Neural cell (in vitro differentiated cells): ENCODE data around the gene GPI.

Experiments used
- EP300 ChIP-seq: fragments of 450-650 bp; conservative IDR thresholded peaks from 2 replicates; pipeline ENCODE4 v1.6.1; 2014; ENCODE audit warnings: antibody characterized with exemption, mild to moderate bottlenecking, moderate library complexity; ENCODE audit not compliant: poor library complexity, severe bottlenecking
- TF ChIP-seq, protein P1 (sequence below): fragments of 450-650 bp; IDR thresholded peaks from 2 replicates; pipeline ENCODE4 v1.5.1; 2014; ENCODE audit warnings: antibody characterized with exemption, mild to moderate bottlenecking, moderate library complexity; ENCODE audit not compliant: poor library complexity, severe bottlenecking

DNA sequence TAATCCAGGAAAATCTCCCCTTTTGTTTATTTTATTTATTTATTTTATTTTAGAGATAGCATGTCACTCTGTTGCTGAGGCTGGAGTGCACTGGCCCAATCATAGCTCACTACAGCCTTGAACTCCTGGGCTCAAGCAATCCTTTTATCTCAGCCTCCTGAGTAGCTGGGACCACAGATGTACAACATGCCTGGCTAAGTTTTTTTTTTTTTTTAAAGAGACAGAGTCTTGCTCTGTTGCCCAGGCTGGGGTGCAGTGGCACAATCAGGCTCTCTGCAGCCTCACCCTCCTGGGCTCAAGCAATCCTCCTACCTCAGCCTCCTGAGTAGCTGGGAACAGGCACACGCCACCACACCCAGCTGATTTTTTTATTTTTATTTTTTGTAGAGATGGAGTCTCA is 32.9 kb downstream of the GPI start:
- TF ChIP-seq EP300, result no peak
- TF ChIP-seq, protein P1, sequence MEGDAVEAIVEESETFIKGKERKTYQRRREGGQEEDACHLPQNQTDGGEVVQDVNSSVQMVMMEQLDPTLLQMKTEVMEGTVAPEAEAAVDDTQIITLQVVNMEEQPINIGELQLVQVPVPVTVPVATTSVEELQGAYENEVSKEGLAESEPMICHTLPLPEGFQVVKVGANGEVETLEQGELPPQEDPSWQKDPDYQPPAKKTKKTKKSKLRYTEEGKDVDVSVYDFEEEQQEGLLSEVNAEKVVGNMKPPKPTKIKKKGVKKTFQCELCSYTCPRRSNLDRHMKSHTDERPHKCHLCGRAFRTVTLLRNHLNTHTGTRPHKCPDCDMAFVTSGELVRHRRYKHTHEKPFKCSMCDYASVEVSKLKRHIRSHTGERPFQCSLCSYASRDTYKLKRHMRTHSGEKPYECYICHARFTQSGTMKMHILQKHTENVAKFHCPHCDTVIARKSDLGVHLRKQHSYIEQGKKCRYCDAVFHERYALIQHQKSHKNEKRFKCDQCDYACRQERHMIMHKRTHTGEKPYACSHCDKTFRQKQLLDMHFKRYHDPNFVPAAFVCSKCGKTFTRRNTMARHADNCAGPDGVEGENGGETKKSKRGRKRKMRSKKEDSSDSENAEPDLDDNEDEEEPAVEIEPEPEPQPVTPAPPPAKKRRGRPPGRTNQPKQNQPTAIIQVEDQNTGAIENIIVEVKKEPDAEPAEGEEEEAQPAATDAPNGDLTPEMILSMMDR, result no peak
